ENCODE data around the gene HEPACAM2. TPM values are rescaled to one million over a fixed set of nuclear protein-coding genes. Genes with fewer than 3 reads are reported as not detected.

HEPACAM2 gene
- total and polyA plus RNA-seq, 2 of the 4 experiments (the other 2 are of a cell fraction), result under 0.01 to 0.05 TPM

GRCh38 chr7:93202594-93203250, 23.5 kb downstream of the HEPACAM2 start:
- ATAC-seq (ENCODE audit: low read depth), result no peak

More at GRCh38 chr7:93202594-93203250, 23.5 kb downstream of the HEPACAM2 start:
- H3K56ac ChIP-seq (ENCODE audit: extremely low read depth, insufficient read depth, low read length), result no peak overlapping the region
- TF ChIP-seq RFX5 (IDR thresholded peaks at IDR 0.05; ENCODE audit: low read depth, low read length) (no peak), NFE2L2 (IDR thresholded peaks at IDR 0.05; ENCODE audit: low read depth, low read length) (no peak), CHD1 (IDR thresholded peaks at IDR 0.05; ENCODE audit: low read depth, low read length) (no peak), MXI1 (IDR thresholded peaks at IDR 0.05; ENCODE audit: borderline replicate concordance, low read depth, low read length) (no peak), MAFK (IDR thresholded peaks at IDR 0.05; ENCODE audit: low read depth, low read length) (no peak), SMC3 (IDR thresholded peaks at IDR 0.05; ENCODE audit: low read depth, low read length) (no peak), ELK1 (IDR thresholded peaks at IDR 0.05; ENCODE audit: borderline replicate concordance, low read depth, low read length) (no peak), FOS (IDR thresholded peaks at IDR 0.05; ENCODE audit: low read depth, low read length) (no peak), RAD21 (IDR thresholded peaks at IDR 0.05; ENCODE audit: low read length) (no peak), CTCF (conservative IDR thresholded peaks at IDR 0.05; ENCODE audit: low read depth, low read length) (no peak), MAZ (IDR thresholded peaks at IDR 0.05; ENCODE audit: borderline replicate concordance, low read depth, low read length) (no peak), RCOR1 (IDR thresholded peaks at IDR 0.05; ENCODE audit: insufficient replicate concordance, low read length) (no peak), USF2 (IDR thresholded peaks at IDR 0.05; ENCODE audit: low read depth, low read length) (no peak)
- H2BK120ac ChIP-seq (ENCODE audit: low read depth, low read length), result no peak overlapping the region
- H3K9me3 ChIP-seq (ENCODE audit: control insufficient read depth, insufficient read depth, low read length), result no peaks in the 10 kb centered on the region
- dilution Hi-C loops (cut with HindIII; ENCODE audit: low sequenced_read_pairs, unreplicated experiment), result no loop called here
- 40% methylated on average over 1 of the region's 5 CpGs; no CpG with 5 or more reads in 1 of the 2 experiments for WGBS, 2 experiments (ENCODE audit: extremely low coverage in 2 of 2, insufficient read length in 1 of 2)
- no peak overlapping the region for H3K27ac ChIP-seq (ENCODE audit: insufficient read depth, low read length)
- H2AFZ ChIP-seq (replicated peaks; ENCODE audit: low read length, poor library complexity), result no peak overlapping the region
- no peak overlapping the region for H2AK9ac ChIP-seq (replicated peaks; ENCODE audit: low read depth, low read length, poor library complexity)
- H2BK15ac ChIP-seq (ENCODE audit: low read depth, low read length), result no peak overlapping the region
- H3K23ac ChIP-seq (ENCODE audit: low read depth, low read length), result no peak overlapping the region
- H3K79me1 ChIP-seq (ENCODE audit: low read depth in 1 of 2, low read length in 2 of 2), result no peaks in the 10 kb centered on the region
- no peak overlapping the region for H4K5ac ChIP-seq (ENCODE audit: low read depth, low read length)
- no peak overlapping the region for H4K91ac ChIP-seq (ENCODE audit: insufficient read depth, low read depth, low read length)
- ChIA-PET POLR2A (ENCODE audit: unreplicated experiment) (no interaction called here), CTCF (no interaction called here)
- H3K18ac ChIP-seq (ENCODE audit: low read depth, low read length), result no peak overlapping the region
- H3K14ac ChIP-seq (replicated peaks; ENCODE audit: low read depth, low read length), result no peak overlapping the region
- no peak overlapping the region for H3K4me3 ChIP-seq (ENCODE audit: insufficient read depth, low read depth, low read length)
- H3K9me1 ChIP-seq (ENCODE audit: insufficient read depth, low read length), result no peaks in the 10 kb centered on the region
- no peak overlapping the region for H4K8ac ChIP-seq (ENCODE audit: low read depth in 2 of 2, low read length in 2 of 2)
- in situ Hi-C loops (cut with MboI; ENCODE audit: low sequenced_read_pairs), result no loop called here
- peaks cover 17% of the 10 kb centered on the region for H3K27me3 ChIP-seq (ENCODE audit: control insufficient read depth, insufficient read depth, low read length)
- no peak overlapping the region for H2BK5ac ChIP-seq (ENCODE audit: low read depth, low read length, poor library complexity, severe bottlenecking)
- H3K4me1 ChIP-seq (ENCODE audit: control insufficient read depth, insufficient read depth, low read length), result no peaks in the 10 kb centered on the region
- no peak overlapping the region for H2BK20ac ChIP-seq (ENCODE audit: low read depth, low read length)
- intact Hi-C loops (cut with micrococcal nuclease), result no loop called here
- H3K4ac ChIP-seq (ENCODE audit: low read depth, low read length), result no peak overlapping the region
- H2AK5ac ChIP-seq (ENCODE audit: low read depth, low read length), result no peak overlapping the region
- no peaks in the 10 kb centered on the region for H4K20me1 ChIP-seq (ENCODE audit: insufficient read depth, low read length)
- no TSS peak for BruUV-seq (replicated peaks)
- H3K36me3 ChIP-seq (ENCODE audit: control insufficient read depth, insufficient read depth, low read length), result no peaks in the 10 kb centered on the region
- no peak overlapping the region for H3K4me2 ChIP-seq (ENCODE audit: low read depth, low read length)
- no peak for DNase-seq
- no peak overlapping the region for H3K9ac ChIP-seq (ENCODE audit: low read depth, low read length)

Measured in IMR-90 (cell line).